Neural progenitor cell (in vitro differentiated cells): ENCODE data around the gene MICAL2. TPM values are rescaled to one million over a fixed set of nuclear protein-coding genes. Genes with fewer than 3 reads are reported as not detected.

ENCODE experiments used
- DNase-seq: peaks from one replicate; pipeline ENCODE4 v3.0.0-alpha.2; 2016; ENCODE audit warnings: low spot score
- H2AFZ ChIP-seq: fragments of 200-600 bp; sonication (generic); replicated peaks from 2 replicates; pipeline ENCODE4 v1.6.1; 2016; ENCODE audit warnings: antibody characterized with exemption
- H3F3A ChIP-seq: fragments of 200-600 bp; sonication (generic); 2 replicates; pipeline ENCODE4 v1.6.1; 2016; ENCODE audit warnings: antibody characterized with exemption, low read depth
- H3K27ac ChIP-seq: fragments of 200-600 bp; sonication (generic); 2 replicates; pipeline ENCODE4 v1.5.1; 2016; ENCODE audit warnings: mild to moderate bottlenecking
- H3K27me3 ChIP-seq: fragments of 200-600 bp; sonication (generic); 2 replicates; pipeline ENCODE4 v1.6.1; 2016; ENCODE audit warnings: mild to moderate bottlenecking, moderate library complexity
- H3K36me3 ChIP-seq: fragments of 200-600 bp; sonication (generic); 2 replicates; pipeline ENCODE4 v1.5.1; 2016
- H3K4me1 ChIP-seq: fragments of 200-600 bp; sonication (generic); 2 replicates; pipeline ENCODE4 v1.6.1; 2016; ENCODE audit warnings: mixed run types
- H3K4me2 ChIP-seq: fragments of 200-600 bp; sonication (generic); 2 replicates; pipeline ENCODE4 v1.6.1; 2016
- H3K4me3 ChIP-seq: fragments of 200-600 bp; sonication (generic); 2 replicates; pipeline ENCODE4 v1.5.1; 2016
- H3K79me2 ChIP-seq: fragments of 200-600 bp; sonication (generic); 2 replicates; pipeline ENCODE4 v1.6.1; 2016; ENCODE audit warnings: low read depth
- H3K9ac ChIP-seq: fragments of 200-600 bp; sonication (generic); 2 replicates; pipeline ENCODE4 v1.6.1; 2016
- H3K9me3 ChIP-seq: fragments of 200-600 bp; sonication (generic); 2 replicates; pipeline ENCODE4 v1.5.1; 2016; ENCODE audit warnings: low read depth
- H4K20me1 ChIP-seq: fragments of 200-600 bp; sonication (generic); 2 replicates; pipeline ENCODE4 v1.6.1; 2016; ENCODE audit warnings: low read depth
- H3K27ac Mint-ChIP-seq: 3 replicates; pipeline ENCODE4 v1.8.0; 2021; ENCODE audit warnings: mixed read lengths
- H3K27me3 Mint-ChIP-seq: 2 replicates; pipeline ENCODE4 v1.8.0; 2022; ENCODE audit warnings: low read depth, mild to moderate bottlenecking, inconsistent platforms, moderate library complexity, mixed read lengths; ENCODE audit not compliant: insufficient read depth
- H3K36me3 Mint-ChIP-seq: 3 replicates; pipeline ENCODE4 v1.8.0; 2021; ENCODE audit warnings: mixed read lengths
- H3K4me1 Mint-ChIP-seq: 3 replicates; pipeline ENCODE4 v1.8.0; 2021; ENCODE audit warnings: mixed read lengths
- H3K4me3 Mint-ChIP-seq: 3 replicates; pipeline ENCODE4 v1.8.0; 2021; ENCODE audit warnings: mild to moderate bottlenecking, moderate library complexity, mixed read lengths
- H3K9me3 Mint-ChIP-seq: 3 replicates; pipeline ENCODE4 v1.8.0; 2020; ENCODE audit warnings: mixed read lengths
- EZH2 ChIP-seq: fragments of 200-600 bp; sonication (generic); IDR thresholded peaks from 2 replicates; pipeline ENCODE4 v1.6.1; 2017; ENCODE audit warnings: antibody characterized with exemption, mild to moderate bottlenecking, moderate library complexity
- EZH2phosphoT487 ChIP-seq: fragments of 200-600 bp; sonication (generic); IDR thresholded peaks from 2 replicates; pipeline ENCODE4 v1.6.1; 2017; ENCODE audit warnings: antibody characterized with exemption
- total RNA-seq: library from RNA; depleted of rRNA; stranded (reverse); fragments of >200 nt; gene quantifications from 2 replicates; pipeline ENCODE4 v1.2.3, GENCODE V29; 2015; ENCODE audit warnings: low replicate concordance
- TF ChIP-seq, protein P1 (sequence below): fragments of 200-600 bp; sonication (generic); IDR thresholded peaks from 2 replicates; pipeline ENCODE4 v1.5.1; 2017; ENCODE audit warnings: antibody characterized with exemption, mild to moderate bottlenecking

MICAL2 gene
- total RNA-seq, 1 donor from 2014 or later: 0.60 TPM

DNA sequence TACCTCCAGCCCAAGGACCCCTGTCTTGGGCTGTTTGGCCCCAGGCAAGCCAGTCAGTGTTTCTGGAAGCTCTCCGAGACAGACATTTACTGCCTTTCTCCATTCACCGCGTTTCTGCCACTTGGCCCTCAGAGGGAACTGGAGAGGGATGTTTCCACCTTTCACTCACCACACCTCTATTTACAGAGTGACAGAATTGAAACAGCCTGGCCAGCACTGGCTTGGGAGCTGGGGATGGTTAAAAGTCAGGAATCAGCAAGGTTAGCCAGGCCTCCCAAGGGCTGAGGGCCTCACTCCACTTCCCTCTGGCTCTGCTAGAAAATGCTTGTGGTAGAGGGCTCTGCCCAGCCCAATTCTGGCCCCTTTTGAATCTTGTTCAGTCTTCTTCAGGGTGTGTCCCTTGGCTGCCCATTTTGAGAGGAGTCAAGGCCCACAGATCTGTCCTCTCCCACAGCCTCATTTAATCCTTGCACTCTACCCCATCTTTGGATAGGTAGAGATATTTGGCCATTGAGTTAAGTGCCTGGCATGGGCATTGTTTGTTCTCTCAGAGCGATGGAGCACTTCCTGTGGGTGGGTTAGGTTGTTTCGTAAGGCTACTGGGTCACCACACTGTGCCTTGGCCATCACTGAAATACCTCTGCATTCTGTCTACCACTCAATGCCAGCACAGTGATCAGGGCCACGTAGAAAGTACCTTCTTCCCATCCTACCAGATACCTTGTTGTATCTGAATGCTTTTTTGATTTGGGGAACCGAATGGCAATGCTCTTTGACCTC is 119.2 kb downstream of the MICAL2 start:
- peaks cover 3% of the 10 kb centered on the region for H3K9me3 Mint-ChIP-seq

DNA sequence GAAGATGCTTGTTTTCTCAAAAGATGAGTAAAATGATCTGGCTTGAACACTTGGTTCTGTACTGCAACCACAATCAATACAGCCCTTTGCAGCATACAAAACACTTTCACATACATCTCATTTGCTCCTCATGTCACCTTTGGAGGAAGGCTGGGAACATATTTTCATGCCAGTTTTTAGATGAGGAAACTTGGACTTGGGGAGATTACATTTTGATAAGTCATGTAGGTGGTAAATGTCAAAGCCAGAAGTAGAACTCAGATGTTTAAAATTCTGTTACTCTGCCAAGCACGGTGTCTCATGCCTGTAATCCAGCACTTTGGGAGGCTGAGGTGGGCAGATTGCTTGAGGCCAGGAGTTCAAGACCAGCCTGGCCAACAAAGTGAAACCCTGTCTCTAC is 121.8 kb downstream of the MICAL2 start:
- Histone ChIP-seq H3K9me3 (no peaks in the 10 kb centered on the region), H3K4me2 (no peak overlapping the region), H3K9ac (no peak overlapping the region), H3F3A (no peaks in the 10 kb centered on the region), H3K36me3 (no peaks in the 10 kb centered on the region), H3K4me3 (no peak overlapping the region), H2AFZ (no peak overlapping the region), H3K27ac (no peak overlapping the region), H3K27me3 (no peaks in the 10 kb centered on the region), H4K20me1 (no peaks in the 10 kb centered on the region), H3K79me2 (no peaks in the 10 kb centered on the region), H3K4me1 (no peaks in the 10 kb centered on the region)
- no peaks in the 10 kb centered on the region for H3K4me1 Mint-ChIP-seq
- H3K9me3 Mint-ChIP-seq: peaks cover 3% of the 10 kb centered on the region
- DNase-seq: no peak
- no peaks in the 10 kb centered on the region for H3K36me3 Mint-ChIP-seq
- peaks cover 10% of the 10 kb centered on the region for H3K27me3 Mint-ChIP-seq
- no peak overlapping the region for H3K4me3 Mint-ChIP-seq
- no peak for TF ChIP-seq EZH2
- TF ChIP-seq EZH2phosphoT487: no peak
- TF ChIP-seq, protein P1, sequence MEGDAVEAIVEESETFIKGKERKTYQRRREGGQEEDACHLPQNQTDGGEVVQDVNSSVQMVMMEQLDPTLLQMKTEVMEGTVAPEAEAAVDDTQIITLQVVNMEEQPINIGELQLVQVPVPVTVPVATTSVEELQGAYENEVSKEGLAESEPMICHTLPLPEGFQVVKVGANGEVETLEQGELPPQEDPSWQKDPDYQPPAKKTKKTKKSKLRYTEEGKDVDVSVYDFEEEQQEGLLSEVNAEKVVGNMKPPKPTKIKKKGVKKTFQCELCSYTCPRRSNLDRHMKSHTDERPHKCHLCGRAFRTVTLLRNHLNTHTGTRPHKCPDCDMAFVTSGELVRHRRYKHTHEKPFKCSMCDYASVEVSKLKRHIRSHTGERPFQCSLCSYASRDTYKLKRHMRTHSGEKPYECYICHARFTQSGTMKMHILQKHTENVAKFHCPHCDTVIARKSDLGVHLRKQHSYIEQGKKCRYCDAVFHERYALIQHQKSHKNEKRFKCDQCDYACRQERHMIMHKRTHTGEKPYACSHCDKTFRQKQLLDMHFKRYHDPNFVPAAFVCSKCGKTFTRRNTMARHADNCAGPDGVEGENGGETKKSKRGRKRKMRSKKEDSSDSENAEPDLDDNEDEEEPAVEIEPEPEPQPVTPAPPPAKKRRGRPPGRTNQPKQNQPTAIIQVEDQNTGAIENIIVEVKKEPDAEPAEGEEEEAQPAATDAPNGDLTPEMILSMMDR: no peak
- no peak overlapping the region for H3K27ac Mint-ChIP-seq

More for the DNA sequence above, 119.2 kb downstream of the MICAL2 start:
- Histone ChIP-seq H3K4me3 (no peak overlapping the region), H3K9me3 (no peaks in the 10 kb centered on the region), H3K27me3 (no peaks in the 10 kb centered on the region), H3K4me2 (no peak overlapping the region), H3K9ac (no peak overlapping the region), H3K4me1 (no peaks in the 10 kb centered on the region), H2AFZ (no peak overlapping the region), H3K79me2 (no peaks in the 10 kb centered on the region), H3K27ac (no peak overlapping the region), H3K36me3 (no peaks in the 10 kb centered on the region), H3F3A (no peaks in the 10 kb centered on the region), H4K20me1 (no peaks in the 10 kb centered on the region)
- Mint-ChIP-seq H3K27ac (no peak overlapping the region), H3K4me1 (no peaks in the 10 kb centered on the region), H3K27me3 (peaks cover 13% of the 10 kb centered on the region), H3K4me3 (no peak overlapping the region), H3K36me3 (no peaks in the 10 kb centered on the region)
- TF ChIP-seq EZH2 (no peak), EZH2phosphoT487 (no peak)
- TF ChIP-seq, protein P1: no peak
- no peak for DNase-seq

DNA sequence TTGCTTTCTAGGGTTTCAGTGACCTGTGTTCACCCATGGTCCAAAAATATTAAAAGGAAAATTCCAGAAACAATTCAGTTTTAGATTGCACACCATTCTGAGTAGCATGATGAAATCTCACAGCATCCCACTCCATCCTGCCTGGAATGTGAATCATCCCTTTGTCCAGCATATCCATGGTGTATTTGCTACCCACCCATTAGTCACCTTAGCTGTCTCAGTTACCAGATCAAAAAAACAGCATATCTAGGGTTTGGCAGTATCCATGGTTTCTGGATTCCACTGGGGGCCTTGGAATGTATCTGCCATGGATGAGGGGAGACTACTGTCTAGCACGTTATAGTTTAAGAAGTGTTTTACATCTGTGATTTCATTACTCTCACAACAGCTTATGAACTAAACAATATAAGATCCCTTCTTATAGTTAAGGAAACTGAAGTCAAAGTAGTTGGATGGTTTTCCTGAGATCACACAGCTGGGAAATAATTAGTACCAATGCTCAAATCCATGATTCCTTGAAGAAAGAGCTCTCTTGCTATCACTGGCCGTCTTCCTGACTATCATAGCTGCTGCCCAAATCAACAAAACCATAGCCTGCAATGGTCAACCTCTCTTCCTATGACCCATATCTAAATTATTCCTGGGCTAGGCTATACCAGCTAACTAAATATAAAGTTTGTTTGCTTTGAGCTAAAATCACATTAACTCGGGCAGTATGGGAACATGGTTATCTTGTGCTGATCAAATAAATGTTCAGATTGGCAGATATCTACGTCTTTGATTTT is 122.6 kb downstream of the MICAL2 start:
- Mint-ChIP-seq H3K9me3 (peaks cover 3% of the 10 kb centered on the region), H3K4me3 (no peak overlapping the region), H3K4me1 (no peaks in the 10 kb centered on the region), H3K27ac (no peak overlapping the region), H3K36me3 (no peaks in the 10 kb centered on the region), H3K27me3 (peaks cover 10% of the 10 kb centered on the region)
- H3K9me3 ChIP-seq: no peaks in the 10 kb centered on the region
- no peaks in the 10 kb centered on the region for H4K20me1 ChIP-seq
- DNase-seq: no peak
- H3K79me2 ChIP-seq: no peaks in the 10 kb centered on the region
- no peaks in the 10 kb centered on the region for H3F3A ChIP-seq
- H3K4me2 ChIP-seq: no peak overlapping the region
- H3K9ac ChIP-seq: no peak overlapping the region
- H3K27ac ChIP-seq: no peak overlapping the region
- no peak overlapping the region for H2AFZ ChIP-seq
- TF ChIP-seq, protein P1: no peak
- no peak for TF ChIP-seq EZH2phosphoT487
- TF ChIP-seq EZH2: no peak
- no peaks in the 10 kb centered on the region for H3K36me3 ChIP-seq
- H3K4me3 ChIP-seq: no peak overlapping the region
- H3K27me3 ChIP-seq: no peaks in the 10 kb centered on the region
- H3K4me1 ChIP-seq: no peaks in the 10 kb centered on the region
